Duodenal mucosa (tissue), 2 donors: ENCODE data around the gene RANBP3.

ENCODE experiments used
- H3K27ac ChIP-seq: one replicate; pipeline ENCODE4 v1.7.0; 2013; ENCODE audit warnings: low read depth, low read length
- H3K27me3 ChIP-seq, 2 donors: one replicate each; pipeline ENCODE4 v1.7.0; 2013; ENCODE audit warnings: low read length in 2 of 2, control low read depth in 1 of 2; ENCODE audit not compliant: insufficient read depth in 2 of 2, control insufficient read depth in 1 of 2
- H3K36me3 ChIP-seq, 2 donors: one replicate each; pipeline ENCODE4 v1.7.0; 2013; ENCODE audit warnings: low read length in 2 of 2, control low read depth in 1 of 2; ENCODE audit not compliant: insufficient read depth in 2 of 2, control insufficient read depth in 1 of 2
- H3K4me1 ChIP-seq, 2 donors: one replicate each; pipeline ENCODE4 v1.7.0; 2013; ENCODE audit warnings: low read length in 2 of 2, control low read depth in 1 of 2; ENCODE audit not compliant: insufficient read depth in 2 of 2, control insufficient read depth in 1 of 2
- H3K4me3 ChIP-seq, 2 donors: one replicate each; pipeline ENCODE4 v1.7.0; 2013; ENCODE audit warnings: low read length in 2 of 2, low read depth in 1 of 2
- H3K9ac ChIP-seq, 2 donors: one replicate each; pipeline ENCODE4 v1.7.0; 2013; ENCODE audit warnings: low read length in 2 of 2, low read depth in 1 of 2
- H3K9me3 ChIP-seq, 2 donors: one replicate each; pipeline ENCODE4 v1.7.0; 2013; ENCODE audit warnings: low read length in 2 of 2, control low read depth in 1 of 2; ENCODE audit not compliant: control insufficient read depth in 1 of 2

RANBP3 gene

DNA sequence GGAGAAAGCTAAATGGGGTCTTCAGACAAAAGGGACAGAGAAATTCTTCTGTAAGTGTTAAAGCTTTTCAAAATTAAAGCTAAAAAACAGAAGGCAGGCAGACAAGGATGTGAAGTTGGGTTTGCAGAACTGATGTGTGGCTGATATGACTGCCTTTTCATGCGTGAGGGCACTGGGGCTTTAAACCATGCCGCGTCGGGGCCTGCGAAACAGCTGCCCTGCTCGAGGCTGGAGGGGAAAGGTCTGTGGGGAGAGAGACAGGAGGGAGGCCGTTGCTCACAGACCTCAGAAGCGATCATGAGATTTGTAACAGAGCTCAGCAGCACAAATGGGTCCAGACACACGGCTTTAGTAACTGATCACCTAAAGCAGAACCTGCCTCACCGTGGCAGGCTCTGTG, 40.4 kb downstream of the RANBP3 start:
- Histone ChIP-seq H3K4me1 (peaks cover 0 to 7% of the 10 kb centered on the region in 2 donors), H3K36me3 (peaks cover 30 to 65% of the 10 kb centered on the region in 2 donors)

DNA sequence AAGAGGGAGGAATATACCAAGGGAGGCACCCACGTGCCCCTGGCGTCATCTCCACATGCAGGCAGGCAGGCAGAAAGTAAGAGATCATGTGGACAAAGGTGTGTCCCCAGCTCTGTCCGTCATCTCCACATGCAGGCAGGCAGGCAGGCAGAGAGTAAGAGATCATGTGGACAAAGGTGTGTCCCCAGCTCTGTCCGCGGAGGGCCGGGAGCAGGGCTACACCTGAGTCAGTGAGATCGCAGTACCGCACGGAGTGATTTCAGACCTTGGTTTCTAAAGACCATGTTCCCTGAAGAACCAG, 41.7 kb downstream of the RANBP3 start:
- Histone ChIP-seq H3K27ac (no peak overlapping the region), H3K9me3 (no peaks in the 10 kb centered on the region), H3K36me3 (peaks cover 30 to 76% of the 10 kb centered on the region in 2 donors), H3K4me3 (no peak overlapping the region), H3K27me3 (no peaks in the 10 kb centered on the region), H3K4me1 (peaks cover 0 to 7% of the 10 kb centered on the region in 2 donors), H3K9ac (no peak overlapping the region)

More for the DNA sequence above, 40.4 kb downstream of the RANBP3 start:
- Histone ChIP-seq H3K4me3 (no peak overlapping the region), H3K27me3 (no peaks in the 10 kb centered on the region), H3K9ac (no peak overlapping the region), H3K9me3 (no peaks in the 10 kb centered on the region), H3K27ac (no peak overlapping the region)

DNA sequence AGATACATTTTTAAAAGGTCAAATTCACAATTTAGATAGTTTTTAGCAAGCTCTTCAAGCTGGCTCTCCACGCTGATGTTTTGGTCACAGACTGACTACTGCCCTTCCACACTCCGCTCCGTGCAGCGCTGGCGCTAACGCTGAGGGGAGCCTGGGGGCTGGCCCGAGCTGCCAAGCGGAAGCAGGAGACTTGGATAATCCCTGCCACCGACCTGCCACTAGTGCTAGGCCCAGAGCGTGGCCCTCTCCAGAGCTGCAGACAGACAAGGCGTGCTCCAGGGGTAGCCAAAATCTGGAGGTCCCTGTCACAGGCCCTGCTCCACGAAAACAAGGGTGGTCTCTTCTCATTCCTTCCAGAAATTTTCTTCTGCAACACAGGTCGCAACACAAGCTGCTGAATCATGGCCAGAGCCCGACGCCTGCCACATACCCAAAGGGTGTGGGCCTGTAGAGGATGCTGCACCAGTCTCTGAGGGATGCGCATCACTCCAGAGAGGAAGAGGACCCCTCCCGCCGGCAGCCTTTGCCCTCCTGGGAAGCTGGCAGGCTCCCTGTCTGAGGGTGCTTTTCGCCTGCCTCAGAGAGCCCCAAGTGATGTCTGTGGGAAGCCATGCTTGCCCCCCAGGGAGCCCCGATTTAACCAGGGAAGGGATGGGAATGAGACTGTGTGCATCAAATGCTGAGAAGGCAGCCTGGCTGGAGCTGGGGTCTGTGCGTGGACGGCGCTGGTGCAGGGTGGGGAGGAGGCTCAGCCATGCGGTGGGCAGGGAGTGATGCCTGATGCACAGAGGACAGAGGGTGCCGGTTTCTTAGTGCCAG, 42.3 kb downstream of the RANBP3 start:
- H3K9me3 ChIP-seq: no peaks in the 10 kb centered on the region
- no peak overlapping the region for H3K9ac ChIP-seq
- H3K27ac ChIP-seq: no peak overlapping the region
- peaks cover 30 to 76% of the 10 kb centered on the region in 2 donors for H3K36me3 ChIP-seq
- no peak overlapping the region for H3K4me3 ChIP-seq
- peaks cover 0 to 7% of the 10 kb centered on the region in 2 donors for H3K4me1 ChIP-seq
- no peaks in the 10 kb centered on the region for H3K27me3 ChIP-seq

DNA sequence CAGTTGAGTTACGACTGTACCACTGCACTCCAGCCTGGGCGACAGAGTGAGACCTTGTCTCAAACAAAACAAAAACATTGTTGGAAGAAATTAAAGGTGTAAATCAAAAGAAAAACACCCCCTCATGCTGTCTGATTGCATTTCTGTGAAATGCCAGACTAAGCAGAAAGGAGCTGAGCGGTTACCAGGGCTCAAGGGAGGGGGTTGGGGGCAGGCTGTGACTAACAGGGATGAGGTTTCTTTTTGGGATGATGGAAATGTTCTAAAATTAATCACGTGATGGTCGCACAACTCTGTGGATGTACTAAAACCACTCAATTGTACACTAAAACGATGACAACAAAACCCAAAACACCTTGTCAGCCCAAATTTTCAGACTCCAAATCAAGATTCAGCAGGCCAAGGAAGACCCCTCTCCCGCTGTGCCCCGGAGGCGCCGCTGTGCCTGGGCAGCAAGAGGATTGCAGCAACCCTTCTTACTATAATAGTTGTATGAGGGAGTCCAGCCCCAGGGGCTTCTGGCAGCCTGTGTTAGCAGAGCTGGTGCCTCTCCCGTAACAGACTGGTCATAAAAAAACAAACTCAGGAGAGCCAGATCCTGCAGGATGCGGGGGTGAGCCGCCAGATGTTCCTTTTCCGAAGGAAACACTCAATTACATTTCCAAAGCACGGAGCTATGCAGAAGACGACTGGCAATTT, 43.0 kb downstream of the RANBP3 start:
- Histone ChIP-seq H3K9ac (no peak overlapping the region), H3K27me3 (no peaks in the 10 kb centered on the region), H3K4me3 (no peak overlapping the region), H3K4me1 (peaks cover 0 to 7% of the 10 kb centered on the region in 2 donors), H3K27ac (no peak overlapping the region), H3K36me3 (peaks cover 28 to 76% of the 10 kb centered on the region in 2 donors), H3K9me3 (no peaks in the 10 kb centered on the region)

DNA sequence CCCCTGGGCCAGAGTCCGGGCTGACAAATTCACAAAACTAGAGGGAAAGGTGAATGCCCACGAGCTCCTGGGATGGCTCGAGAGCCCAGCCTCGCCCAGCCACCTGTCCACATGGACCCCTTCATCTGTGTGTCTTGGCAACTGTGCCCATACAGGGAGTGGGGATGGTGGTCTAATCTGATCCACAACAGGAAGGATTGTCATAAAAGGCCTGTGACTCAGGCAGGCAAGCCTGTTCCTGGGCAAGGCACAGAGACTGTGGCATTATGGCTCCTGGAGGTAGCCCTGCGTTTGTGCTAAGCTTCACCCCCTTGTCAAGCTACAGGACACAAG, 43.9 kb downstream of the RANBP3 start:
- H3K4me1 ChIP-seq: peaks cover 0 to 7% of the 10 kb centered on the region in 2 donors
- H3K27me3 ChIP-seq: no peaks in the 10 kb centered on the region
- H3K9ac ChIP-seq: no peak overlapping the region
- H3K27ac ChIP-seq: no peak overlapping the region
- H3K4me3 ChIP-seq: no peak overlapping the region
- H3K36me3 ChIP-seq: peaks cover 25 to 76% of the 10 kb centered on the region in 2 donors
- H3K9me3 ChIP-seq: no peaks in the 10 kb centered on the region

DNA sequence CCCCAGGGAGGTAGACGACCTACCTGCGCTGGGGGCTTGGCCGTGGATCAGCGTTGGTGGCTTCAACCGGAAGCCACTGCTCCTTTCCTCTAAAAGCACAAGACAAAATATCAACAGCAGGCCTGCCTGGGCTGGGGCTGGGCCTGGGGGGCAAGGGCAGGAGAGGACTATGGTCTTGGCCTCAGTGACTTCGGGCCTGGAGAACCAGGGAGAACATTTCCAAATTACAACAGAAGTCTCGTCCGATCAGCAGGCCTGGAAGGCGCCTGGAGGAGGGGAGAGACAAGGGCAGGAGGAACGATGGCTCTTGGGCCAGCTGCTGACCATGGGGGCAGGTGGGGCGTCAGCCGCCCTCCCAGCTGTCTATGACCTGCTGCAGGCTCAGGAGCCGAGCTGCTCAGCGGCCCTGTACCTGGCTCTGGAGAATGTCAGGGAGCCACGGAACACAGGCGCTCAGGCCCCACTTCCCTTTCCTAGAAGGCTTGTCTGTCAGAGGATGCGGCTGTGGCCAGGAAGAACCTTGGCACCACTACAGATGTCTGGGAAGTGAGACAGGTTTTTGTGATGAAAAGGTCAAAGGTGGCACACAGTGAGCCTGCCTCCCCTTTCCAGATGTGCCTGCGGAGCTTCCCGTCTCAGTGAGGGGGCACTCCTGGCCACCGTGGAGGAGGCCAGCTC, 44.4 kb downstream of the RANBP3 start:
- peaks cover 28 to 79% of the 10 kb centered on the region in 2 donors for H3K36me3 ChIP-seq
- peaks cover 0 to 7% of the 10 kb centered on the region in 2 donors for H3K4me1 ChIP-seq
- H3K9ac ChIP-seq: no peak overlapping the region
- H3K4me3 ChIP-seq: no peak overlapping the region
- H3K27ac ChIP-seq: no peak overlapping the region
- H3K9me3 ChIP-seq: no peaks in the 10 kb centered on the region
- H3K27me3 ChIP-seq: no peaks in the 10 kb centered on the region

DNA sequence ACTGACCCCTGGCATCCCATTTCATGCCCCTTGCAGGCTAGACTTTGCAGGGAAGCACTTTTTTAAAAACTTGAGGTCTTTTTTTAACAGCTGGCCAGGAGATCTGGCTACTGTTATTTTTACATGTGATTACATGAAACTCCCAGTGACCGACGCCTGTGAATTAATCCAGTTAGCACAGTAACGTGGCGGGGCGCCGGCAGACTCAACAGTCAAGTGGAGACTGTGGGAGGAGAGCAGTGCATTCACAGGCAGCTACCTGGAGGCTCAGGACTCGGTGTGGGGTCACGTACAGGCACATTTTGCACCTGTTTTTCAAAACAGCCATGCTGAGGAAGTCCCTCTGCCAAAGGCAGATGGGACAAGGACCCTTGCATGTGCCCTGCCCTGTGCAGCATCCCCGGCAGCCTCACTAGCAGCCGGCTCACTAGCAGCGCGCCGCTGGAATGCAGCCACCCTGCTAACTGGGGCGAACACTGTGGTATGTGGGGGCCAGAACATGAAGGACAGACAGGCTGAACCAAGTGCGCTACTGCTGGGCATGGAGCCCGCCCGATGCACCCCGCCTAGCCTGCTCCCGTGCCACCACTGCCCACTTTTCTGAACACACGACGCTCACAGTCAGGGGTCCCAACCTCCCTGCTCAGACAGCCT, 45.2 kb downstream of the RANBP3 start:
- Histone ChIP-seq H3K27ac (no peak overlapping the region), H3K9ac (no peak overlapping the region), H3K4me3 (no peak overlapping the region), H3K9me3 (no peaks in the 10 kb centered on the region), H3K27me3 (no peaks in the 10 kb centered on the region), H3K36me3 (peaks cover 31 to 82% of the 10 kb centered on the region in 2 donors), H3K4me1 (peaks cover 0 to 7% of the 10 kb centered on the region in 2 donors)

DNA sequence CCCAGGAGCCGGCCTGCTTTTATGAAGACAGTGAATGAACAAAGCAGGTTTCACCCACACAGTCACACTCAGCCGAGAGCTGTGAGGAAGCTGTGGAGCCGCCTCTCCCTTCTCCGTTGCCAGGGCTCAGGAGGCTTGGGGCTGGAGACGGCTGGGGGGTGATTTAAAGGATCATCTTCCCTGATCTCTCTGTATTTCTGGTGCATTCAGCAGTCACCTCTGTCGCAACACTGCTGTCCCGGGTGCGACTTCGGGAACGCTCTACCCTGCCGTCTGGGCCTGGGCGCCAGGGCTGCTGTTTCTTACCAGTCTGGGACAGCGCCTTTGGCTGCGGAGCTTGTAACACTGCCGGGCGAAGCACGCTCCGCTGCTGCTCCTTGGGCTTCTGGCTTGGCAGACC, 45.8 kb downstream of the RANBP3 start:
- Histone ChIP-seq H3K27me3 (no peaks in the 10 kb centered on the region), H3K4me3 (no peak overlapping the region), H3K9ac (no peak overlapping the region), H3K27ac (no peak overlapping the region), H3K9me3 (no peaks in the 10 kb centered on the region), H3K4me1 (peaks cover 0 to 11% of the 10 kb centered on the region in 2 donors), H3K36me3 (peaks cover 31 to 83% of the 10 kb centered on the region in 2 donors)

DNA sequence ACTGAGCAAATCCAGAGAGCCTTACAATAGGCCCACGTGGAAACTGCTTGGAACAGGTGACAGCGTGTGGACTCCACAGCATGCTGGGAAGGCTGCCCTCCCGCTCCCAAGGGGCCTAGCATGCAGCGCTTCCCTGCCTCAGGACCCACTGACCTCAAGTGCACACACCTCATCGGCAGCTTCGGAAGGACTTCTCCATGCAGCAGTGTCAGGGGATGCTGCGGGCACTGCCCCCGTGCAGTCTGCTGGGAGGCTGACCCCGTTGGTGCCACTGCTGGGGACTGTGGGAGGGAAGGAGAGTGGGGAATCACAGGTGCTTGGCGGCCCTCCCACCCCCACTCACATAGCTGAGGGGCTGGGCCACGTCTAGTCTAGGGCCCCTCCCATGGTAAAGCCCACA, 46.7 kb downstream of the RANBP3 start:
- peaks cover 30 to 86% of the 10 kb centered on the region in 2 donors for H3K36me3 ChIP-seq

DNA sequence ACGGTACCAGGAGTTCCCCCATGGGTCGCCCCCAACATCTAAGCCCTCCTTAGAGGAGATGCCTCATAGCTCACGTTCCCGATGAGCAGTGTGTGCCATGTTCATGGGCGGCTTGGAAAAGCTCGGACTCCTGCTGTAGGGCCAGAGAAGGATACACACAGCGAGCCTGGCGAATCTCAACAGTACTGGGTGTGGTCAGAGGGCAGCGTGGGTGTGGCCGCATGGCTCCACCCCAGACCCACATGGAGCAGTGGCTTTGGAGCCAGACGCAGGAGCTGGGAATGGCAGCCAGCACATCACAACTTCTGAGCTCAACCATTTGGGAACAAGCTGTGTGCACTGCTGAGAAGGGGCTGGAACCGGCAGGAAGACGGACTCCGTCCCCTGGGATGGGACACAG, 48.3 kb downstream of the RANBP3 start:
- no peak overlapping the region for H3K9ac ChIP-seq
- H3K4me1 ChIP-seq: peaks cover 4 to 16% of the 10 kb centered on the region in 2 donors
- no peaks in the 10 kb centered on the region for H3K9me3 ChIP-seq
- no peak overlapping the region for H3K4me3 ChIP-seq
- H3K27me3 ChIP-seq: no peaks in the 10 kb centered on the region
- no peak overlapping the region for H3K27ac ChIP-seq
- peaks cover 44 to 94% of the 10 kb centered on the region in 2 donors for H3K36me3 ChIP-seq

More for the DNA sequence above, 46.7 kb downstream of the RANBP3 start:
- no peaks in the 10 kb centered on the region for H3K9me3 ChIP-seq
- no peak overlapping the region for H3K9ac ChIP-seq
- peaks cover 0 to 14% of the 10 kb centered on the region in 2 donors for H3K4me1 ChIP-seq
- no peaks in the 10 kb centered on the region for H3K27me3 ChIP-seq
- H3K4me3 ChIP-seq: no peak overlapping the region
- no peak overlapping the region for H3K27ac ChIP-seq
